Ramos (cell line): ENCODE data around the gene SPSB3.

Source experiments
- in situ Hi-C: fragments of 300-500 bp; cut with MboI; formaldehyde crosslinking; loops from one replicate; pipeline ENCODE4 v1.14.3; 2022; ENCODE audit warnings: low sequenced_read_pairs; ENCODE audit not compliant: unreplicated experiment

Gene SPSB3

GRCh38 chr16:1782408-1783264, at the start of gene SPSB3, which contains the start of gene NUBP2:
TSS of gene SPSB3 (minus strand) at chr16:1782571. CDS start at chr16:1781483, 1,088 bp downstream.
TSS of gene NUBP2 (plus strand) at chr16:1782960. CDS start at chr16:1783021, 61 bp downstream.
- in situ Hi-C loops, result no loop called here

- in situ Hi-C loops, result no loop called here
Measured at GRCh38 chr16:1831186-1832075, 49.1 kb upstream of the SPSB3 start.

- in situ Hi-C loops, result no loop called here
Measured at GRCh38 chr16:1830213-1830612, 47.8 kb upstream of the SPSB3 start.

- in situ Hi-C loops, result no loop called here
Measured at GRCh38 chr16:1828645-1829410, 46.5 kb upstream of the SPSB3 start.

GRCh38 chr16:1826691-1827573, 44.6 kb upstream of the SPSB3 start, which contains the start of the genes FAHD1 and HAGH:
TSS of gene FAHD1 (plus strand) at chr16:1827206. CDS start at chr16:1827239, 33 bp downstream.
TSS of gene HAGH (minus strand) at chr16:1826825. CDS start at chr16:1826787, 38 bp downstream.
- in situ Hi-C loops, result no loop called here

GRCh38 chr16:1825864-1826690, 43.7 kb upstream of the SPSB3 start:
- in situ Hi-C loops, result no loop called here

- in situ Hi-C loops, result no loop called here
Measured at GRCh38 chr16:1825381-1825863, 43.1 kb upstream of the SPSB3 start.

GRCh38 chr16:1823821-1824220, 41.5 kb upstream of the SPSB3 start:
- in situ Hi-C loops, result no loop called here

- in situ Hi-C loops, result no loop called here
Measured at GRCh38 chr16:1822801-1823200, 40.4 kb upstream of the SPSB3 start.

- in situ Hi-C loops, result no loop called here
Measured at GRCh38 chr16:1821861-1822611, 39.7 kb upstream of the SPSB3 start.

- in situ Hi-C loops, result no loop called here
Measured at GRCh38 chr16:1820946-1821290, 38.5 kb upstream of the SPSB3 start.

- in situ Hi-C loops, result no loop called here
Measured at GRCh38 chr16:1820096-1820945, 38.0 kb upstream of the SPSB3 start.

GRCh38 chr16:1819611-1820010, 37.2 kb upstream of the SPSB3 start:
- in situ Hi-C loops, result no loop called here

GRCh38 chr16:1818873-1819525, 36.6 kb upstream of the SPSB3 start:
- in situ Hi-C loops, result no loop called here

- in situ Hi-C loops, result no loop called here
Measured at GRCh38 chr16:1818204-1818872, 36.0 kb upstream of the SPSB3 start.

GRCh38 chr16:1817716-1818115, 35.3 kb upstream of the SPSB3 start:
- in situ Hi-C loops, result no loop called here
